GM12865 (cell line): Measurements from ENCODE around the gene CARHSP1.
"Not testable (repeated sequence)": the region's sequence is repeated elsewhere in the genome, so short reads cannot be mapped to it uniquely, and the experiment has no call there.

ENCODE experiments used
- DNase-seq: peaks from one replicate; pipeline ENCODE4 v3.0.0; 2010; ENCODE audit warnings: low read depth
- H3K4me3 ChIP-seq: 2 replicates; pipeline ENCODE4 v1.5.1; 2011; ENCODE audit warnings: mild to moderate bottlenecking, low read depth, low read length, control low read depth
- TF ChIP-seq, protein P1 (sequence below): IDR thresholded peaks from 2 replicates; pipeline ENCODE4 v1.5.1; 2011; ENCODE audit warnings: low read length, control low read depth, low read depth, inconsistent platforms; ENCODE audit not compliant: insufficient read depth; ENCODE audit errors: missing control alignments

The CARHSP1 gene

DNA sequence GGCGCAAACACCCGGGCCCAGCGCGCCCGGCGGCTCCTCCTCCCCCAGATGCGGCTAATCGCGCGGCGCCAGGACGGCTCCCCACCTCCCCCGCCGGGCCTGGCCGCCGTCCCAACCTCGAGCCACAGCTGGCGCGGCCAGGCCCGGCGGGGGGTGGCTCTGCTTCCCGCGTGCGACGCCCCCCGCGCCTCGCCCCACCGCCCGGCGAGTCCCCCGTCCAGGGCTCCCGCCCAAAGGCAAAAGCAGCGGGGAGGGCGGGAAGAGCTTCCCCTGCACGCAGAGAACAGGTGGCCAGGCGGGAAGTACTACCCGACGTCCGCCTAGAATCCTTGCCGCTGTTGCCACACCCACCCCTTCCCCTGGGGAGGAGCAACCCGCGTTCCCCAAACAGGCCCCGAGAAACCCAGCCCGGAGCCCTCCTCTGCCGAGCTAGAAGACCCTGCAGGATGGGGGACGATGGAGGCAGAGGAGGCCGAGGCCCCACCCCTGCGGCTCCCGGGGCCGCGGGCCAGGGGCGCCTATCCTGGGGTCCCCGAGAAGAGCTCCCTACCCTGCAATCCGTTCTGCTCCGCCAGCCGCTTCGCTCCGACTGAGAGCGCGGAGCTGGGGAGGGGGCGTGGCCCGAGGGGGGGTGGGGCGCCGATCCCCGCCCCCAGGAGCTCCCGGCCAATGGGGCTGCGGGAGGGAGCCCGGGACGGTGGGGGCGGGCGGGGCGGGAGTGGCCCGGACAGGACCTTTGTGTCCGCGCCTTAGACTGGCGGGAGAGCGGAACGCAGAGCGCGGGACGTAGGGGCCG is at the start of gene CARHSP1:
TSS of gene CARHSP1 (minus strand) at position 591 of the 796 bp plus-strand sequence. CDS start 9,678 bp downstream, outside the sequence.
- peak; percentile 97 for DNase-seq
- H3K4me3 ChIP-seq: peak within 1 kb of the TSS; percentile 77

DNA sequence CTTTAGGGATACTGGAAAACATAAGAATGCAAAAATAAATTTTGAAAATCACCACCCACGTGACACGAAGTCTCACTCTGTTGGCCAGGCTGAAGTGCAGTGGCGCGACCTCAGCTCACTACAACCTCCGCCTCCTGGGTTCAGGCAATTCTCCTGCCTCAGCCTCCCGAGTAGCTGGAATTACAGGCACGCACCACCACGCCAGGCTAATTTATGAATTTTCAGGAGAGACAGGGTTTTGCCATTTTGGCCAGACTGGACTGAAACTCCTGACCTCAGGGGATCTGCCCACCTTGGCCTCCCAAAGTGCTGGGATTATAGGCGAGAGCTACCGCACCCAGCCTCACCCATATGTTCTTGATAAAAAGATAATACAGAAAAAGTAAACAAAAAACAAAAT is 48.5 kb upstream of the CARHSP1 start:
- DNase-seq, H3K4me3 ChIP-seq: not testable (repeated sequence)

More for the DNA sequence above, at the start of gene CARHSP1:
- TF ChIP-seq, protein P1, sequence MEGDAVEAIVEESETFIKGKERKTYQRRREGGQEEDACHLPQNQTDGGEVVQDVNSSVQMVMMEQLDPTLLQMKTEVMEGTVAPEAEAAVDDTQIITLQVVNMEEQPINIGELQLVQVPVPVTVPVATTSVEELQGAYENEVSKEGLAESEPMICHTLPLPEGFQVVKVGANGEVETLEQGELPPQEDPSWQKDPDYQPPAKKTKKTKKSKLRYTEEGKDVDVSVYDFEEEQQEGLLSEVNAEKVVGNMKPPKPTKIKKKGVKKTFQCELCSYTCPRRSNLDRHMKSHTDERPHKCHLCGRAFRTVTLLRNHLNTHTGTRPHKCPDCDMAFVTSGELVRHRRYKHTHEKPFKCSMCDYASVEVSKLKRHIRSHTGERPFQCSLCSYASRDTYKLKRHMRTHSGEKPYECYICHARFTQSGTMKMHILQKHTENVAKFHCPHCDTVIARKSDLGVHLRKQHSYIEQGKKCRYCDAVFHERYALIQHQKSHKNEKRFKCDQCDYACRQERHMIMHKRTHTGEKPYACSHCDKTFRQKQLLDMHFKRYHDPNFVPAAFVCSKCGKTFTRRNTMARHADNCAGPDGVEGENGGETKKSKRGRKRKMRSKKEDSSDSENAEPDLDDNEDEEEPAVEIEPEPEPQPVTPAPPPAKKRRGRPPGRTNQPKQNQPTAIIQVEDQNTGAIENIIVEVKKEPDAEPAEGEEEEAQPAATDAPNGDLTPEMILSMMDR: no peak

DNA sequence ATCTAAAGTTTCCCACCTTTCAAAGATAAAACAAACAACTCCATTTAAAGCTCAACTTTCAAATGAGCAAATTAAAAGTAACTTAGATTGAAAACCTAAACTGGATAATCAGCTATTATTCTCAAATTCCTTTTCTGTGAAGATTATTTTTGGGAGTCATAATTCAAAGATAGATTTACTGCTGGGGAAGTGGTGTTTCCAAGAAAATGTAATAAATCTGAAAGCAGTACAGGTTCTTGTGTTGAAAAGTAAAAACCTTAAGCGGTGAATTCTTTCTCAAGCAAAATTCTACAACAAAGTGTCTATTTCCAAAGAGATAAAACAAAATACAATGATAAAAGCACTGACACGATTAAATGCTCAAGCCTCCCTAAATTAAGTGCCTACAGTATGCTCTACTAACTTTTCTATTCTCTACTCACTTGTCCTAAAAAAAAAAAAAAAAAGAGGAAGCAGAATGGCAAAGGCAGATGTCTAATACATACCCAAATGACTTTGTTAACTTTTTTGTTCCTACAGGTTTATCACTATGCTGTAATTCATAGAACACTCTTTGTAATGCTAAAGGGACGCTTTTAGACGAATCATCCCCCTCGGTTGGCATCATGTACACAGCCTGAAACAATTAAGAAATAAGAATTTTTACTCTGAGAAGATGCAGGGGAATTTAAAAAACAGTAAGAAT is 47.9 kb upstream of the CARHSP1 start:
- DNase-seq: no peak
- TF ChIP-seq, protein P1: no peak
- no peak overlapping the region for H3K4me3 ChIP-seq

DNA sequence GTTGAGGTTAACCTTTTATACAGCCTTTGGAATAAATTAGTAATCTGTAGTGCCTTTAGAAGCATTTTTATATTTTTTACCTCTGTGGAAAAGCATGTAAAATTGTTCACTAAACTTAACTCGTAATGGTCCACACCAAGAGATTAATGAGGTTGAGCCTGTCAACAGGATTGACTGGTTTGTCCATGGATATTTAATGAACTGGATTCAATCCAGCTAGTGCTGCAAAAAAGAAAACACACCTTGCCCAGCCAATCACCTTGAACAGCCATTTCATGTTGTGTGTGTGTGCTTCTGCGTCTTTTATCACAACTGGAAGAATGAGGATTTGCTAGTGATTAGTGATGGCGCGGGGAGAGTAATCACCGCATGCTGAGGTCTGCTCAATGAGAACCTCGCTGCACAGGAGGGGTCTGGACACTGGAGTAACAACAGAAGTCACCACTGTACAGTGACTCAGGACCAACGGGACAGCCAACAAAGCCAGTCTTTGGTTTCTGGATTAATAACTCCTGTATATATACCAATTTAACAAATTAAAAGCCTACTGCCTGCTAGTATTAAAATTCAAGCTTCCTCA is 47.0 kb upstream of the CARHSP1 start:
- no peak for DNase-seq
- H3K4me3 ChIP-seq: no peak overlapping the region
- TF ChIP-seq, protein P1: no peak

DNA sequence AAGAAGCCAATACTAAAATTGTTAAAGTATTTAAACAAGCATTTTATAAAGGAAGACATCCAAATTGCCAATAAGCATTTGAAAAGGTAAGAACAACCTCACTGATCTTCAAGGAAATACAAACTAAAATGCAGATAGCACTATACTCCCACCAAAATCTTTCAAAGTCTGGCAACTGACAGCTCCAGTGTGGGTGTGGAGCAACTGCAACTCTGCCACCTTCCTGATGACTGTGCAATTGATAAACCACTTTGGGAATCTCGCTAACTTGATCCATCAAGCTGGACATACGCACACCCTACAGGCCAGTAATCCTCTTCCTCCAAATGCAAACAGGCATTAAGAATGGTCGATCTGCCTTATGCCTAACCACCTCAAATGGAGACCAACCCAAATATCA is 45.3 kb upstream of the CARHSP1 start:
- DNase-seq: no peak
- TF ChIP-seq, protein P1: no peak
- H3K4me3 ChIP-seq: no peak overlapping the region

DNA sequence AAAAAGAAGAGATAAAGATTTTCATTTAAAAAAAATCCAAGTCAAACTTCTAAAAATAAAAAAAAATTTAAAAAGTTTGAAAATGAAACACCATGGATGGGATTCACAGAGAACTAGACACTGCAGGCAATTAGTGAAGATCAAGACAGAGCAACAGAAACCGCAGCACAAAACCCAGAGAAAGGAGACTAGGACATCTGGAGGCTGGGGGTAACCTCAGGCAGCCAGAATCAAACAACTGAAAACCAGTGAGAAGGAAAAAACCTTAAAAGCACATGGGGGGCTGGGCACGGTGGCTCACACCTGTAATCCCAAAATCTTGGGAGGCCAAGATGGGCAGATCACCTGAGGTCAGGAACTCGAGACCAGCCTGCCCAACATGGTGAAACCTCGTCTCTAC is 44.0 kb upstream of the CARHSP1 start:
- TF ChIP-seq, protein P1: no peak
- DNase-seq: no peak
- no peak overlapping the region for H3K4me3 ChIP-seq

DNA sequence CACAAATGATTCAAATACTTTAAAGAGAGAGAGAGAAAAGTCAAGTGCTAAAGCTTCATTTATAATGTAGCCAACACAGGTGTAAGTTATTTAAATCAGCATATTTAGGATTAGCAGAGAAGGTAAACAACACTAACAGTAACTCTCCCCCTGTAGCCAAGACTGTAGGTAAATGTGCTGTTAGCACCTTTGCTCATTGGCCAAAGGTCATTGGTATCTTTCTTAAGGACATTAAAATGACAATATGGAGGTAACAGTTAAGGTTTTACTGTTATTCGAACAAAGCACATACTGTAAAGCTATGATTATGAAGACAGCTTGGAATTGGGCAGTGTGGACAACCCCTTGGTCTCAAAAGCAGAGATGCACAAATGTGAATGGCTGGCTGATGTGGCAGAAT is 42.0 kb upstream of the CARHSP1 start:
- DNase-seq: no peak
- TF ChIP-seq, protein P1: no peak
- no peak overlapping the region for H3K4me3 ChIP-seq
